Measurements from ENCODE around the gene KIFC1. TPM values are rescaled to one million over a fixed set of nuclear protein-coding genes. Genes with fewer than 3 reads are reported as not detected.
"Not testable (repeated sequence)": the region's sequence is repeated elsewhere in the genome, so short reads cannot be mapped to it uniquely, and the experiment has no call there.

Gene KIFC1
- total and polyA plus RNA-seq, 4 experiments from 2014 or later, result 0.54 to 0.69 (median 0.61) TPM; not detected in 1

GRCh38 chr6:33390767-33391277 lies 801 bp upstream of the KIFC1 start:
- no peaks in the 10 kb centered on the region for H3K9me3 Mint-ChIP-seq
- intact Hi-C loops (cut with micrococcal nuclease), result loop anchor here (1.0 to 2.0 kb wide), 16 partner anchors 19 to 191 kb away; partner anchors contain the start of genes BAK1, CUTA, PFDN6 and RGL2
- H3K4me1 Mint-ChIP-seq, result peaks cover 25 to 40% (median 30%) of the 10 kb centered on the region in 4 donors
- peaks cover 21% of the 10 kb centered on the region for H3K4me1 ChIP-seq (ENCODE audit: insufficient read depth, low read length)
- H3K27me3 Mint-ChIP-seq, result no peaks in the 10 kb centered on the region
- no peaks in the 10 kb centered on the region for H3K36me3 ChIP-seq (ENCODE audit: insufficient read depth, low read length)
- H3K36me3 Mint-ChIP-seq, result no peaks in the 10 kb centered on the region
- H3K27ac ChIP-seq (ENCODE audit: low read depth, low read length), result peak overlapping the region; percentile 74
- H3K27me3 ChIP-seq (ENCODE audit: insufficient read depth, low read length), result no peaks in the 10 kb centered on the region
- ChIA-PET POLR2A (ENCODE audit: partially characterized antibody) (interaction anchor here (0.7 to 3.8 kb wide), 21 partner anchors 15 to 189 kb away, joined by 3 to 32 read pairs (median 7); partner anchors contain the start of genes B3GALT4, BAK1, CUTA and PFDN6), CTCF (ENCODE audit: partially characterized antibody) (interaction anchor here (0.6 to 2.0 kb wide), 34 partner anchors 10 to 320 kb away, joined by 3 to 26 read pairs (median 4); partner anchors contain the start of genes B3GALT4, CUTA, RPS18 and UQCC2)
- peak overlapping the region; percentile 89 to 99 (median 98) for H3K27ac Mint-ChIP-seq
- H3K4me3 ChIP-seq (ENCODE audit: low read length in 2 of 2), result no peak overlapping the region
- H3K4me3 Mint-ChIP-seq, result peak overlapping the region; percentile 83 to 94 (median 86)
- DNase-seq, result no peak
- H3K9me3 ChIP-seq (ENCODE audit: control insufficient read depth in 1 of 2, low read length in 2 of 2), result no peaks in the 10 kb centered on the region

- peak overlapping the region; percentile 89 to 99 (median 98) for H3K27ac Mint-ChIP-seq
Measured at GRCh38 chr6:33391922-33392594, 435 bp downstream of the KIFC1 start.

GRCh38 chr6:33392595-33392948 lies 949 bp downstream of the KIFC1 start:
- Mint-ChIP-seq H3K36me3 (no peaks in the 10 kb centered on the region), H3K27me3 (no peaks in the 10 kb centered on the region), H3K4me3 (peak overlapping the region; percentile 83 to 94 (median 86)), H3K9me3 (no peaks in the 10 kb centered on the region), H3K27ac (peak overlapping the region; percentile 89 to 99 (median 98)), H3K4me1 (peaks cover 25 to 40% (median 30%) of the 10 kb centered on the region in 4 donors)
- Histone ChIP-seq H3K27me3 (ENCODE audit: insufficient read depth, low read length) (no peaks in the 10 kb centered on the region), H3K4me1 (ENCODE audit: insufficient read depth, low read length) (peaks cover 21% of the 10 kb centered on the region), H3K4me3 (ENCODE audit: low read length in 2 of 2) (peak overlapping the region in 1 of 2 donors; percentile 18), H3K9me3 (ENCODE audit: control insufficient read depth in 1 of 2, low read length in 2 of 2) (no peaks in the 10 kb centered on the region), H3K27ac (ENCODE audit: low read depth, low read length) (peak overlapping the region; percentile 74), H3K36me3 (ENCODE audit: insufficient read depth, low read length) (no peaks in the 10 kb centered on the region)
- CTCF ChIA-PET (ENCODE audit: partially characterized antibody), result no interaction called here
- POLR2A ChIA-PET (ENCODE audit: partially characterized antibody), result interaction anchor here (1.0 to 3.5 kb wide), 5 partner anchors 11 to 94 kb away, joined by 3 to 26 read pairs (median 3); partner anchors contain the start of genes CUTA, RGL2 and TAPBP
- DNase-seq, result no peak
- intact Hi-C loops (cut with micrococcal nuclease), result no loop called here

More at GRCh38 chr6:33391922-33392594, 435 bp downstream of the KIFC1 start:
- Histone ChIP-seq H3K36me3 (ENCODE audit: insufficient read depth, low read length) (no peaks in the 10 kb centered on the region), H3K4me1 (ENCODE audit: insufficient read depth, low read length) (peaks cover 21% of the 10 kb centered on the region), H3K4me3 (ENCODE audit: low read length in 2 of 2) (peak overlapping the region; percentile 18 to 78), H3K27me3 (ENCODE audit: insufficient read depth, low read length) (no peaks in the 10 kb centered on the region), H3K9me3 (ENCODE audit: control insufficient read depth in 1 of 2, low read length in 2 of 2) (no peaks in the 10 kb centered on the region), H3K27ac (ENCODE audit: low read depth, low read length) (peak overlapping the region; percentile 74)
- POLR2A ChIA-PET (ENCODE audit: partially characterized antibody), result interaction anchor here (1.0 to 3.8 kb wide), 7 partner anchors 11 to 93 kb away, joined by 3 to 32 read pairs (median 16); partner anchors contain the start of genes CUTA, RGL2 and TAPBP
- CTCF ChIA-PET (ENCODE audit: partially characterized antibody), result no interaction called here
- H3K36me3 Mint-ChIP-seq, result no peaks in the 10 kb centered on the region
- H3K4me3 Mint-ChIP-seq, result peak overlapping the region; percentile 83 to 94 (median 86)
- no peak for DNase-seq
- peaks cover 25 to 40% (median 30%) of the 10 kb centered on the region in 4 donors for H3K4me1 Mint-ChIP-seq
- H3K27me3 Mint-ChIP-seq, result no peaks in the 10 kb centered on the region
- H3K9me3 Mint-ChIP-seq, result no peaks in the 10 kb centered on the region
- intact Hi-C loops (cut with micrococcal nuclease), result loop anchor here (1.0 to 2.0 kb wide), 16 partner anchors 18 to 192 kb away; partner anchors contain the start of genes BAK1, CUTA, PFDN6 and RGL2

GRCh38 chr6:33392979-33393378 lies 1.4 kb downstream of the KIFC1 start:
- Mint-ChIP-seq H3K27me3 (no peaks in the 10 kb centered on the region), H3K27ac (peak overlapping the region; percentile 83 to 99 (median 97)), H3K4me3 (peak overlapping the region in 4 of 8 donors; percentile 33 to 94 (median 84)), H3K4me1 (peaks cover 25 to 45% (median 32%) of the 10 kb centered on the region in 4 donors), H3K9me3 (no peaks in the 10 kb centered on the region), H3K36me3 (no peaks in the 10 kb centered on the region)
- intact Hi-C loops (cut with micrococcal nuclease), result no loop called here
- Histone ChIP-seq H3K4me1 (ENCODE audit: insufficient read depth, low read length) (peaks cover 21% of the 10 kb centered on the region), H3K36me3 (ENCODE audit: insufficient read depth, low read length) (no peaks in the 10 kb centered on the region), H3K27me3 (ENCODE audit: insufficient read depth, low read length) (no peaks in the 10 kb centered on the region), H3K27ac (ENCODE audit: low read depth, low read length) (no peak overlapping the region), H3K4me3 (ENCODE audit: low read length in 2 of 2) (peak overlapping the region in 1 of 2 donors; percentile 18), H3K9me3 (ENCODE audit: control insufficient read depth in 1 of 2, low read length in 2 of 2) (no peaks in the 10 kb centered on the region)
- CTCF ChIA-PET (ENCODE audit: partially characterized antibody), result interaction anchor here (0.7 kb wide), 1 partner anchor 33 kb away, joined by 3 read pairs; no protein-coding TSS in a partner anchor
- POLR2A ChIA-PET (ENCODE audit: partially characterized antibody), result interaction anchor here (1.0 kb wide), 1 partner anchor 10 kb away, joined by 3 read pairs; no protein-coding TSS in a partner anchor
- no peak for DNase-seq

GRCh38 chr6:33397541-33397940 lies 5.9 kb downstream of the KIFC1 start:
- H3K4me1 Mint-ChIP-seq, result peaks cover 11 to 27% (median 14%) of the 10 kb centered on the region in 4 donors
- no peak overlapping the region for H3K4me3 ChIP-seq (ENCODE audit: low read length in 2 of 2)
- intact Hi-C loops (cut with micrococcal nuclease), result no loop called here
- CTCF ChIA-PET (ENCODE audit: partially characterized antibody), result no interaction called here
- H3K27ac ChIP-seq (ENCODE audit: low read depth, low read length), result no peak overlapping the region
- H3K4me3 Mint-ChIP-seq, result no peak overlapping the region
- no peaks in the 10 kb centered on the region for H3K27me3 ChIP-seq (ENCODE audit: insufficient read depth, low read length)
- peaks cover 7% of the 10 kb centered on the region for H3K4me1 ChIP-seq (ENCODE audit: insufficient read depth, low read length)
- POLR2A ChIA-PET (ENCODE audit: partially characterized antibody), result no interaction called here
- peak overlapping the region in 2 of 7 donors; percentile 87 to 88 for H3K27ac Mint-ChIP-seq
- no peaks in the 10 kb centered on the region for H3K36me3 Mint-ChIP-seq
- no peaks in the 10 kb centered on the region for H3K9me3 Mint-ChIP-seq
- no peaks in the 10 kb centered on the region for H3K36me3 ChIP-seq (ENCODE audit: insufficient read depth, low read length)
- H3K27me3 Mint-ChIP-seq, result no peaks in the 10 kb centered on the region
- H3K9me3 ChIP-seq (ENCODE audit: control insufficient read depth in 1 of 2, low read length in 2 of 2), result no peaks in the 10 kb centered on the region
- DNase-seq, result no peak

- H3K4me3 ChIP-seq (ENCODE audit: low read length in 2 of 2); intact Hi-C loops (cut with micrococcal nuclease); DNase-seq; H3K36me3 Mint-ChIP-seq; POLR2A ChIA-PET (ENCODE audit: partially characterized antibody); H3K4me1 ChIP-seq (ENCODE audit: insufficient read depth, low read length); H3K36me3 ChIP-seq (ENCODE audit: insufficient read depth, low read length); H3K9me3 Mint-ChIP-seq; H3K4me3 Mint-ChIP-seq; H3K27ac Mint-ChIP-seq; H3K27me3 Mint-ChIP-seq; H3K27ac ChIP-seq (ENCODE audit: low read depth, low read length); H3K27me3 ChIP-seq (ENCODE audit: insufficient read depth, low read length); CTCF ChIA-PET (ENCODE audit: partially characterized antibody); H3K9me3 ChIP-seq (ENCODE audit: control insufficient read depth in 1 of 2, low read length in 2 of 2): not testable (repeated sequence)
- peaks cover 6 to 20% (median 8%) of the 10 kb centered on the region in 4 donors for H3K4me1 Mint-ChIP-seq
Measured at GRCh38 chr6:33398601-33399000, 7.0 kb downstream of the KIFC1 start.

GRCh38 chr6:33399881-33400280 lies 8.3 kb downstream of the KIFC1 start:
- H3K9me3 Mint-ChIP-seq; H3K27me3 Mint-ChIP-seq; H3K27ac ChIP-seq (ENCODE audit: low read depth, low read length); H3K4me1 ChIP-seq (ENCODE audit: insufficient read depth, low read length); H3K36me3 ChIP-seq (ENCODE audit: insufficient read depth, low read length); H3K4me3 ChIP-seq (ENCODE audit: low read length in 2 of 2); H3K4me3 Mint-ChIP-seq; POLR2A ChIA-PET (ENCODE audit: partially characterized antibody); intact Hi-C loops (cut with micrococcal nuclease); H3K27me3 ChIP-seq (ENCODE audit: insufficient read depth, low read length); DNase-seq; H3K36me3 Mint-ChIP-seq; CTCF ChIA-PET (ENCODE audit: partially characterized antibody); H3K9me3 ChIP-seq (ENCODE audit: control insufficient read depth in 1 of 2, low read length in 2 of 2): not testable (repeated sequence)
- Mint-ChIP-seq H3K27ac (peak overlapping the region in 1 of 7 donors; percentile 53), H3K4me1 (peaks cover 8 to 19% (median 11%) of the 10 kb centered on the region in 4 donors)

Data from CD4-positive, alpha-beta memory T cell (primary cell).